IPS DF 4.7 (cell line): ENCODE data around the gene RNF220.

Experiments
- DNase-seq: peaks from one replicate; pipeline ENCODE4 v3.0.0-alpha.2; 2013; ENCODE audit warnings: low spot score; ENCODE audit errors: extremely low read depth

RNF220 gene

DNA sequence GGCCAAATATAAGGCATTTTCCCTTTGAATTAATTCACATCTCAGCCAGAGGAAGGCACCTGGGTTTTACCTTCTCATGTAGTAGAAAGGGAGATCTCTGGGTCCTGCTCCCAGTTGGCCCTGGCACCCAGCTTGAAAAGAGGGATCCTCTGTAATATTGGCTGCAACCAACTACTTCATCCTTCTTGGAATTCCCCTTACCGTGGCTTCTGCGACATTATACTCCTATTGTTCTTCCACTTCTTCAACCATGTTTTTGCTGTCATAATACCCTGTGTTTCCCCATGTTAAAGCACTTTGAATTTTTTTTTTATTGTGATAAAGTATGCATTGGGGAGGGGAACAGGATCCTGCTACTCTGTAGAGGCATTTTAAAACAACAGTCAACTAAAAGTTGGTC is 26.8 kb downstream of the RNF220 start:
- DNase-seq, result no peak

DNA sequence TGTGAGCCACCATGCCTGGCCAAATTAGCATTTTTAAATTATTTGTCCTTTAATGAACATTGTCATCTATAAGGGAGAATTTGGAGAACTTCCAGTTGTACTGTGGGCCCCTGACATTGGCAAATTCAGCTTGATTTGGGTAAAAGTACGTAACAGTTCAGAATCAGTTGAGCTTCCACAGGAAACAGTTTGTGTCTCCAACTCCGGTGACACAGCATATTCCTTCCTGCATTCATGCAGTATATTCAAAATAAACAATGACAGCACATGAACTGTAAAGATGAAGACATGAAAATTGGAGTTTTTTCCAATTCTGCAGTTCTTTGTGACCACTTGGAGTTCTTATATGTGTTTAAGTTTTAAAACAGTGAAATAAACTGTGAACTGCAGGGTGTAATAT is 28.2 kb downstream of the RNF220 start:
- DNase-seq, result no peak

GRCh38 chr1:44436401-44437106 is 31.5 kb downstream of the RNF220 start:
- no peak for DNase-seq

GRCh38 chr1:44437107-44437716 is 32.2 kb downstream of the RNF220 start:
- no peak for DNase-seq

DNA sequence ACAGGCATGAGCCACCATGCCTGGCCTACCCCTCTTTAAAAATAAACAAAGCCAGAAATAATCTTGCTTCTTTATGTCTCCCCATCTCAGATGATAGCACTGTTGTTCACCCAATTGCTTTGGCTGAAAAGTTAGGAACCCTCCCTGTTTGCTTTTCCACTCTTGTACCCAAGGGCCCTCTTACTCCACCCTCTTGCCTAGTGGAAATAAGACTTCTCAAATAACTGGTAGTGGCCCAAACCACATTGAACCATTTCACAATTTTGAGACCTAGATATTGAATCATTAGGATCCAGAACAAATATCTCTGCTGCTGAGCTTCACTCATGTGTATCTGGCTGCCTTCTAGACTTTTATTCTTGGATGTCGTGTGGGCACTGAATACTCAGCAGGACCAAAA is 37.7 kb downstream of the RNF220 start:
- DNase-seq, result no peak

GRCh38 chr1:44447051-44447810 is 42.2 kb downstream of the RNF220 start:
- no peak for DNase-seq

GRCh38 chr1:44453798-44454349 is 48.8 kb downstream of the RNF220 start:
- DNase-seq, result no peak

- no peak for DNase-seq
Observed at GRCh38 chr1:44454704-44455103, 49.6 kb downstream of the RNF220 start.

GRCh38 chr1:44460107-44460882 is 55.2 kb downstream of the RNF220 start:
- DNase-seq, result no peak

GRCh38 chr1:44464361-44464760 is 59.3 kb downstream of the RNF220 start:
- no peak for DNase-seq

DNA sequence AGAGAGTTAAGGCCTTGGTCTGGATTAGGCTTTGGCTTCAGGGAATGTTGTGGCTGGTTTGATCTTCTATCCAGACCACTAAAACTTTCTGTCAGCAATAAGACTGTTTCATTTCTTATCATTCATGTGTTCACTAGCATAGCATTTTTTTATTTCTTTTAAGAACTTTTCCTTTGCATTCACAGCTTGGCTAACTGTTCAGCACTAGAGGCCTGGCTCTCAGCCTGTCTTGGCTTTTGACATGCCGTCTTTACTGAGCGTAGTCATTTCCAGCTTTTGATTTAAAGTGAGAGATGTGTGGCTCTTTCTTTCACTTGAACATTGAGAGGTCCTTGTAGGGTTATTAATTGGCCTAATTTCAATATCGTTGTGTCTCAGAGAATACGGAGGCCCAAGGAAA is 62.5 kb downstream of the RNF220 start:
- DNase-seq, result no peak

- DNase-seq, result no peak
Observed at GRCh38 chr1:44471911-44472453, 66.9 kb downstream of the RNF220 start.

DNA sequence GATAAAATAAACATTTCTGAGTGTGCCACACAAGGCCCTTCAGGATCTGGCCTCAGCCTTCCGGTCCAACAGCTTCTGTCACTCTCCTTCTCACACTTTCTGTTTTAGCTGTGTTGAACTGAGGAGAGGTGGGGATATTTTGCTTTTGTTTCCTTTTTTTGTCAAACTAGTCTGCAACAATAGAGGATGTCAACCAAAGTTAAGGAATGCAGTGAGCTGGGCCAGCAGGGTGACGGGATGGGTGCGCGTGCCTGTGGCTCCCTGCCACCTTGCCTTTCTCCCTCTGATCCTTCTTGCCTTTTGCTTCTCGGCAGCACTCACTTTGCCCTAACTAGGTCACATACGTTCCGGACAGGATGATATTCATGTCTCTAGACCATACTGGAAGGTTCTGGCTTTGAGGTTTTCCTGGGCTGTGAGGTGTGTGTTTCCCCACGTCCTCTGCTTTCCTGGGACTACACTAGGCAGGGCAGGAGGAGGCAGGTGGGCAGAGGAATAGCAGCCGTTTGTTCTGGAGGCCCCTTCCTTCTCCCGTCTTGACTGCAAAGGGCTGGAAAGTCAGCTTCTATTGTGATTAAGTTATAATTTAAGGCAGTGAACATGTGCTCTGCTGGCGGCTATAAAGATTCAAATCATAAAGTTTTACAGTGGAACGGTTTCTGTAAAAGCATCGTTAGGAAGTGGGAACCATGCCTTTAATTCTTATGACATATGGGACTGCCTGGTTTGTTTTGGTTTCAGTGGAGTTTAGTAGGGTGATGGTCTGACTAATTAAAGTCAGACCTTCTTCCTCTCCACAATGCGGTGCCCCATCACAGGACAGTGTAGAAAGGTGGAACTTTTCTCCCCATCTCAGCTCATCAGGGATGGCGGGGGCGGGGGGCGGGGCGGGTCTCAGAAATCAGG is 67.8 kb downstream of the RNF220 start:
- no peak for DNase-seq

DNA sequence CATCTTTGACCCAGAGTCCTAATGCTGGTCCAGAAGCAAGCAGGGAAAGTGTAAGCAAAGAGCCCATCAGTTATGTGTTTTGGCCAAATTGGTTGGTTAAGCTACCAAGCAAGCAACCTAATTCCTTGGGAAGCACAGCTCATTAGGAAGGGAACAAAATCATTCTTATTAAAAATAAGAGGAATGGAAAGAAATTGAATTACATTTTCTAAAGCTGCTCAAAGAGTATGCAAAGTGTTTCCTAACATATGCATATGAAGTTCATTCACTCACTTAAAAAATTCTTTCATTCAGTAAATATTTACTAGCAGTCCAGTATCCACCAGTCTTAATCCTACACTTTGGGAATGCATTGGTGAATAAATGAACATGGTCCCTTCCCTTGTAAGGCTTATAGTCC is 71.8 kb downstream of the RNF220 start:
- no peak for DNase-seq

DNA sequence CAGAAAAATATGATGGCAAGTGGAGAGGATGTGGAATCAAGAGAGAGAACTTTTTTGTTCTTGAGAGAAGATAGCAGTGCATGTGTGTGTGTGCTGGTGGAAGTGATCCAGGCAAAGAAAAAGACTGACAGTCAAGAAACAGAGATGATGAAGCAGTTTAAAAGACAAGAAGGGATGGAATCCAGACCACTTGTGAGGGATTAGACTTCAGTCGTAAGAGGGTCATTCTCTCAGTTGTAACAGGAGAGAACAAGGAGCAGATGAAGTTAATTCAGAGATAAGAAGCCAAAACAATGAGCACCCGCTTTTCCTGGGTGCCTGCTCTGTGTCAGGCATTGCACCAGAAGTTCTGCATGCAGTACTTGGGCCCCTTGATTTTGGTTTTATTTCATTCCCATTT is 76.6 kb downstream of the RNF220 start:
- no peak for DNase-seq

DNA sequence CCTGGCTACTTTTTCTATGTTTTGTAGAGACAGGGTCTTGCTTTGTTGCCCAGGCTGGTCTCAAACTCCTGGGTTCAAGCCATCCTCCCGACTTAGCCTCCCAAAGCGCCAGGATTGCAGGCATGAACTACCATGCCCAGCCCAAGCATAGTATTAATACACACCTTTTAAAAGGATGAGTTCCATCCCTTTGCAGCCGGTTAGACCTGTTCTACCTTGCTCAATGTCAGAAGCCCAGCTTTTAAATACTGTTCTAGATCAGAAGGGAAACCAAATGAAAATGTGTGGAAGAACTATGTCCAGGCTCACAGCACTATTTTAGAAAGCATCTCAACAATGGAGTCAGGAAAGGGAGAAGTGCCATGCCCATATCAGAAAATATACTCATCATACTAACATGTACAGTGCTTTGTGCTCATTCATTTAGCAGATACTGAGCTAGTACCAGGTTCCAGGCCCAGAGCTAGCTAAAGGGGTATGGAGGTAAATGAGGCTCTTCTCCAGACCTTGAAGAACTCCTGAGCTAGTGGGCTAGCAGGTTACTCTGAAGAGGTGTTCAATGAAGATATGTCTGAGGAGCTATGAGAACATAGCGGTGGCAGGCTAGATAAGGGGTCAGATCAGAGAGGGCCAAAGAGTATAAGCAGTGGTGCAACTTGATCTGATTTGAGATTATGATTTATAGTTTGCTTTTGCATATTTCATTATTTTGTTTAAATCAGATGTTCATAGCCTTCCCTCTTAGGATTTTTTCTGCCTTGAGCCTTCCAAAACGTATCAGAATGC is 78.2 kb downstream of the RNF220 start:
- DNase-seq, result no peak

GRCh38 chr1:44484155-44484688 is 79.2 kb downstream of the RNF220 start:
- no peak for DNase-seq

DNA sequence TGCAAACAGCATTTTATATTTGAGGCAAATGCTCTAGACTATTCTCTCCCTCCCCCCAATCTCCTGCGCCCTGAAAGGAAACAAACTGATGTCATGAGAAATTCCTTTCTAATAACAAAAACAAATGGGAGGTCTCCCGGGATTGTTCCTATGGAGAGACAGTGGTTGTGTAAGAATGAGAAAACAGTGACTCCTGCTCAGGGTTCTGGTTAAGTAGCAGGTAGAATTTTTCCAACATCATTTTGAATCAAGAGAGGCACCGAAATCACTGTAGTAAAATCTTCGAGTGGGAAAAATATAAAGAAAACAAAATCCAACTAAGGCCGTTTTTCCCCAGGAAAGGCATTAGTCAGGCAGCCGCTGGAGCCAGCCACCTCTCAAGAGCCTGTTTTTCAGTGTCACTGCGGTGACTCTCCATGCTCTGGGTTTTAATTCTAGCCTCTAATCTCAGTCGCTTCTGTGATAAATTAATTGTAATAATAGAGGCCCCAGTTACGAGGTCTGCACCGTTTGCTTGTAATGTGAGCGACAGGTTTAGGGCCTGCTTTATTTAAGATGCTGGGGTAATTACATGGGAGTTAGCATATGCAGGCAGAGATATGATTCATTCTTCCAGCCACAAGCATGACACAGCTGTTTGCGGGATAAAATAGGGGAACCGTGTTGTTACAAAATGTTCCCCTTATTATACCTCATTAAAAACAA is 80.3 kb downstream of the RNF220 start:
- no peak for DNase-seq
